Suprapubic skin (tissue), 4 donors: ENCODE results near the gene FEM1B. TPM values are rescaled to one million over a fixed set of nuclear protein-coding genes. Genes with fewer than 3 reads are reported as not detected.

Experiments used
- DNase-seq, 2 donors: peaks; one replicate each; pipeline ENCODE4 v3.0.0-alpha.2; 2019; ENCODE audit warnings: low spot score in 2 of 2
- H3K27ac ChIP-seq: fragments of 200-600 bp; sonication (generic); one replicate; pipeline ENCODE4 v1.5.1; 2019
- H3K27me3 ChIP-seq: fragments of 200-600 bp; sonication (generic); one replicate; pipeline ENCODE4 v1.5.1; 2019
- H3K36me3 ChIP-seq: fragments of 200-600 bp; sonication (generic); one replicate; pipeline ENCODE4 v1.5.1; 2019
- H3K4me1 ChIP-seq: fragments of 200-600 bp; sonication (generic); one replicate; pipeline ENCODE4 v1.5.1; 2019
- H3K4me3 ChIP-seq: fragments of 200-600 bp; sonication (generic); one replicate; pipeline ENCODE4 v1.5.1; 2019; ENCODE audit warnings: mild to moderate bottlenecking
- H3K9me3 ChIP-seq: fragments of 200-600 bp; sonication (generic); one replicate; pipeline ENCODE4 v1.5.1; 2019
- CTCF ChIP-seq, 2 donors: fragments of 200-600 bp in 1 of 2; fragments of 450-650 bp in 1 of 2; sonication (generic) in 1 of 2; IDR thresholded peaks; one replicate each; pipeline ENCODE4 v1.5.1; 2016 to 2019; ENCODE audit warnings: antibody characterized with exemption in 2 of 2, mild to moderate bottlenecking in 1 of 2, moderate library complexity in 1 of 2
- EP300 ChIP-seq: sonication (generic); formaldehyde crosslinking; IDR thresholded peaks from one replicate; pipeline ENCODE4 v1.6.1; 2017; ENCODE audit warnings: antibody characterized with exemption
- POLR2A ChIP-seq, 2 donors: fragments of 450-650 bp; IDR thresholded peaks; one replicate each; pipeline ENCODE4 v1.6.1; 2017; ENCODE audit warnings: antibody characterized with exemption in 2 of 2, mild to moderate bottlenecking in 2 of 2, moderate library complexity in 2 of 2
- POLR2AphosphoS5 ChIP-seq, 3 donors: sonication (generic); formaldehyde crosslinking; IDR thresholded peaks; one replicate each; pipeline ENCODE4 v1.6.1; 2017; ENCODE audit warnings: antibody characterized with exemption in 3 of 3
- WGBS: methylation state at CpG from one replicate; pipeline ENCODE4 v1.1.5; 2018; 5-methylcytosine and 5-hydroxymethylcytosine counted together
- total RNA-seq, 4 donors: library from RNA; depleted of rRNA; stranded (reverse); fragments of >200 nt; gene quantifications; one replicate each; pipeline ENCODE4 v1.1.0, GENCODE V29; 2016

The FEM1B gene
- total RNA-seq = 10 to 100 TPM; 56.3 to 89.6 (median 63.8) TPM

- 0% methylated on average over 8 of the region's 85 CpGs for WGBS
- H3K36me3 ChIP-seq = no peaks in the 10 kb centered on the region
- H3K27me3 ChIP-seq = no peaks in the 10 kb centered on the region
- DNase-seq = peak; percentile 94 to 95
- TF ChIP-seq POLR2A (IDR thresholded peaks at IDR 0.05) (peak in 1 of 2 donors; percentile 52), POLR2AphosphoS5 (IDR thresholded peaks at IDR 0.05) (peak in 2 of 3 donors; percentile 91 to 94), CTCF (IDR thresholded peaks at IDR 0.05) (no peak), EP300 (no peak)
- peak within 1 kb of the TSS; percentile 98 for H3K27ac ChIP-seq
- H3K4me3 ChIP-seq = peak within 1 kb of the TSS; percentile 80
- H3K9me3 ChIP-seq = no peaks in the 10 kb centered on the region
- peaks cover 74% of the 10 kb centered on the region for H3K4me1 ChIP-seq
Measured at GRCh38 chr15:68277603-68278344, at the start of gene FEM1B. FEM1B (plus strand) TSS chr15:68277745; CDS start chr15:68278418, 673 bp downstream.

GRCh38 chr15:68228143-68228970 lies 49.2 kb upstream of the FEM1B start:
- Histone ChIP-seq H3K9me3 (no peaks in the 10 kb centered on the region), H3K4me1 (peaks cover 28% of the 10 kb centered on the region), H3K4me3 (peak overlapping the region; percentile 98), H3K27me3 (no peaks in the 10 kb centered on the region), H3K27ac (peak overlapping the region; percentile 89), H3K36me3 (no peaks in the 10 kb centered on the region)
- 46% methylated on average over 22 of the region's 25 CpGs for WGBS
- TF ChIP-seq POLR2A (IDR thresholded peaks at IDR 0.05) = no peak
- TF ChIP-seq POLR2AphosphoS5 (IDR thresholded peaks at IDR 0.05) = no peak
- no peak for TF ChIP-seq CTCF (IDR thresholded peaks at IDR 0.05)
- no peak for TF ChIP-seq EP300
- peak; percentile 56 for DNase-seq

GRCh38 chr15:68228971-68229385 lies 48.6 kb upstream of the FEM1B start:
- Histone ChIP-seq H3K27me3 (no peaks in the 10 kb centered on the region), H3K9me3 (no peaks in the 10 kb centered on the region), H3K4me3 (peak overlapping the region; percentile 98), H3K36me3 (no peaks in the 10 kb centered on the region), H3K4me1 (peaks cover 28% of the 10 kb centered on the region), H3K27ac (peak overlapping the region; percentile 89)
- peak; percentile 77 to 78 for DNase-seq
- 0% methylated on average over 3 of the region's 39 CpGs for WGBS
- TF ChIP-seq POLR2AphosphoS5 (IDR thresholded peaks at IDR 0.05) (no peak), CTCF (IDR thresholded peaks at IDR 0.05) (no peak), EP300 (no peak), POLR2A (IDR thresholded peaks at IDR 0.05) (no peak)

- peak within 1 kb of the TSS; percentile 89 for H3K27ac ChIP-seq
- no peaks in the 10 kb centered on the region for H3K27me3 ChIP-seq
- TF ChIP-seq POLR2AphosphoS5 (IDR thresholded peaks at IDR 0.05) = peak in 1 of 3 donors; percentile 24
- no peak for TF ChIP-seq EP300
- TF ChIP-seq POLR2A (IDR thresholded peaks at IDR 0.05) = no peak
- no peak for TF ChIP-seq CTCF (IDR thresholded peaks at IDR 0.05)
- no peaks in the 10 kb centered on the region for H3K9me3 ChIP-seq
- no peaks in the 10 kb centered on the region for H3K36me3 ChIP-seq
- DNase-seq = peak; percentile 88 to 91
- WGBS = under 1% methylated on average over 40 of the region's 82 CpGs
- peak within 1 kb of the TSS; percentile 98 for H3K4me3 ChIP-seq
- peaks cover 28% of the 10 kb centered on the region for H3K4me1 ChIP-seq
Measured at GRCh38 chr15:68229386-68230156, 48.0 kb upstream of the FEM1B start, which contains the start of gene CLN6. CLN6 (minus strand) TSS chr15:68229728; CDS start chr15:68229584, 144 bp downstream.
